ENCODE data around the gene IFITM10. TPM values are rescaled to one million over a fixed set of nuclear protein-coding genes. Genes with fewer than 3 reads are reported as not detected.

Gene IFITM10
- total RNA-seq, 1 donor from 2014 or later, result 4.9 TPM

- no peak for DNase-seq (ENCODE audit: extremely low spot score in 2 of 2)
- Histone ChIP-seq H3K27ac (no peak overlapping the region), H3K9me3 (no peaks in the 10 kb centered on the region), H3K36me3 (no peaks in the 10 kb centered on the region), H3K4me3 (no peak overlapping the region), H3K27me3 (no peaks in the 10 kb centered on the region), H3K4me1 (no peaks in the 10 kb centered on the region)
- intact Hi-C loops (cut with DNase I), result no loop called here
- TF ChIP-seq POLR2AphosphoS5 (IDR thresholded peaks at IDR 0.05; ENCODE audit: insufficient read depth in 1 of 2, low read depth in 1 of 2) (no peak), CTCF (IDR thresholded peaks at IDR 0.05) (no peak), POLR2A (IDR thresholded peaks at IDR 0.05) (no peak)
Measured at GRCh38 chr11:1719781-1720180, 30.6 kb downstream of the IFITM10 start.

- intact Hi-C loops (cut with DNase I), result no loop called here
- H3K36me3 ChIP-seq, result no peaks in the 10 kb centered on the region
- H3K4me1 ChIP-seq, result no peaks in the 10 kb centered on the region
- no peaks in the 10 kb centered on the region for H3K27me3 ChIP-seq
- no peak for DNase-seq (ENCODE audit: extremely low spot score in 2 of 2)
- TF ChIP-seq POLR2A (IDR thresholded peaks at IDR 0.05), result no peak
- TF ChIP-seq POLR2AphosphoS5 (IDR thresholded peaks at IDR 0.05; ENCODE audit: insufficient read depth in 1 of 2, low read depth in 1 of 2), result no peak
- TF ChIP-seq CTCF (IDR thresholded peaks at IDR 0.05), result no peak
- H3K27ac ChIP-seq, result no peak overlapping the region
- H3K4me3 ChIP-seq, result no peak overlapping the region
- no peaks in the 10 kb centered on the region for H3K9me3 ChIP-seq
Measured at GRCh38 chr11:1718326-1718725, 32.1 kb downstream of the IFITM10 start.

GRCh38 chr11:1717745-1718144 lies 32.6 kb downstream of the IFITM10 start:
- intact Hi-C loops (cut with DNase I), result no loop called here
- Histone ChIP-seq H3K4me3 (no peak overlapping the region), H3K4me1 (no peaks in the 10 kb centered on the region), H3K27ac (no peak overlapping the region), H3K36me3 (no peaks in the 10 kb centered on the region), H3K9me3 (no peaks in the 10 kb centered on the region), H3K27me3 (no peaks in the 10 kb centered on the region)
- no peak for TF ChIP-seq POLR2A (IDR thresholded peaks at IDR 0.05)
- no peak for TF ChIP-seq POLR2AphosphoS5 (IDR thresholded peaks at IDR 0.05; ENCODE audit: insufficient read depth in 1 of 2, low read depth in 1 of 2)
- no peak for TF ChIP-seq CTCF (IDR thresholded peaks at IDR 0.05)
- DNase-seq (ENCODE audit: extremely low spot score in 2 of 2), result no peak

- intact Hi-C loops (cut with DNase I), result no loop called here
- no peak overlapping the region for H3K27ac ChIP-seq
- H3K9me3 ChIP-seq, result no peaks in the 10 kb centered on the region
- DNase-seq (ENCODE audit: extremely low spot score in 2 of 2), result no peak
- H3K27me3 ChIP-seq, result no peaks in the 10 kb centered on the region
- H3K36me3 ChIP-seq, result no peaks in the 10 kb centered on the region
- no peak for TF ChIP-seq POLR2AphosphoS5 (IDR thresholded peaks at IDR 0.05; ENCODE audit: insufficient read depth in 1 of 2, low read depth in 1 of 2)
- no peak for TF ChIP-seq POLR2A (IDR thresholded peaks at IDR 0.05)
- no peak for TF ChIP-seq CTCF (IDR thresholded peaks at IDR 0.05)
- no peaks in the 10 kb centered on the region for H3K4me1 ChIP-seq
- H3K4me3 ChIP-seq, result no peak overlapping the region
Measured at GRCh38 chr11:1714908-1715885, 35.2 kb downstream of the IFITM10 start.

GRCh38 chr11:1708716-1709115 lies 41.7 kb downstream of the IFITM10 start:
- Histone ChIP-seq H3K36me3 (no peaks in the 10 kb centered on the region), H3K27ac (no peak overlapping the region), H3K4me1 (peaks cover 7% of the 10 kb centered on the region), H3K9me3 (no peaks in the 10 kb centered on the region), H3K4me3 (no peak overlapping the region), H3K27me3 (no peaks in the 10 kb centered on the region)
- TF ChIP-seq POLR2A (IDR thresholded peaks at IDR 0.05), result no peak
- DNase-seq (ENCODE audit: extremely low spot score in 2 of 2), result no peak
- intact Hi-C loops (cut with DNase I), result no loop called here
